Measurements from ENCODE around the gene CDK19.

GRCh38 chr6:110723017-110723416, 92.3 kb downstream of the CDK19 start:
- TF ChIP-seq PBX3 (CRISPR knock-in tag; IDR thresholded peaks at IDR 0.05; ENCODE audit: borderline replicate concordance) (no peak), NFIC (IDR thresholded peaks at IDR 0.05; ENCODE audit: low read length) (no peak), CTCF (CRISPR knock-in tag; IDR thresholded peaks at IDR 0.05) (0 out of 2 replicates have a peak, but pooled peaks have one; percentile 12), TBP (CRISPR knock-in tag; IDR thresholded peaks at IDR 0.05) (no peak)

Measured in HepG2 (cell line).